Spinal cord (tissue), 10 donors: ENCODE data around the gene KRT33B. TPM values are rescaled to one million over a fixed set of nuclear protein-coding genes. Genes with fewer than 3 reads are reported as not detected.
"Not testable (repeated sequence)": the region's sequence is repeated elsewhere in the genome, so short reads cannot be mapped to it uniquely, and the experiment has no call there.

Experiments used
- DNase-seq, 6 donors: peaks; one replicate each; pipeline versions ENCODE4 v3.0.0 to v3.0.0-alpha.2; 2013 to 2015; ENCODE audit warnings: low spot score in 6 of 6, low read depth in 4 of 6
- H3K27ac ChIP-seq: one replicate; pipeline ENCODE4 v1.5.1; 2013; ENCODE audit warnings: low read depth, low read length, control low read depth
- H3K27me3 ChIP-seq: one replicate; pipeline ENCODE4 v1.6.1; 2013; ENCODE audit warnings: low read length; ENCODE audit not compliant: control insufficient read depth, insufficient read depth
- H3K36me3 ChIP-seq: one replicate; pipeline ENCODE4 v1.6.1; 2013; ENCODE audit warnings: low read length; ENCODE audit not compliant: control insufficient read depth, insufficient read depth
- H3K4me1 ChIP-seq: one replicate; pipeline ENCODE4 v1.6.1; 2013; ENCODE audit warnings: low read length; ENCODE audit not compliant: control insufficient read depth, insufficient read depth
- H3K4me3 ChIP-seq: one replicate; pipeline ENCODE4 v1.5.1; 2013; ENCODE audit warnings: low read depth, low read length, control low read depth
- H3K9me3 ChIP-seq: one replicate; pipeline ENCODE4 v1.6.1; 2013; ENCODE audit warnings: low read length; ENCODE audit not compliant: control insufficient read depth, insufficient read depth
- WGBS: methylation state at CpG from one replicate; pipeline ENCODE4 v1.1.5; 2013; ENCODE audit warnings: missing lambda C conversion rate; ENCODE audit not compliant: insufficient coverage; 5-methylcytosine and 5-hydroxymethylcytosine counted together
- polyA plus RNA-seq, 2 donors: library from polyadenylated mRNA; unstranded; fragments of 120-200 nt; gene quantifications; one replicate each; pipeline ENCODE4 v1.2.1, GENCODE V29; 2013; ENCODE audit not compliant: insufficient read length in 2 of 2
- total RNA-seq, 2 donors: library from RNA; depleted of rRNA in 1 of 2; stranded (reverse); fragments of 120-200 nt in 1 of 2; fragments of >200 nt in 1 of 2; gene quantifications; one replicate each; pipeline versions ENCODE4 v1.2.3 to v1.2.4, GENCODE V29; 2013 to 2014
- donor health status: healthy.

KRT33B gene
- total and polyA plus RNA-seq, 4 donors = 0.20 to 0.44 TPM; not detected in 2

DNA sequence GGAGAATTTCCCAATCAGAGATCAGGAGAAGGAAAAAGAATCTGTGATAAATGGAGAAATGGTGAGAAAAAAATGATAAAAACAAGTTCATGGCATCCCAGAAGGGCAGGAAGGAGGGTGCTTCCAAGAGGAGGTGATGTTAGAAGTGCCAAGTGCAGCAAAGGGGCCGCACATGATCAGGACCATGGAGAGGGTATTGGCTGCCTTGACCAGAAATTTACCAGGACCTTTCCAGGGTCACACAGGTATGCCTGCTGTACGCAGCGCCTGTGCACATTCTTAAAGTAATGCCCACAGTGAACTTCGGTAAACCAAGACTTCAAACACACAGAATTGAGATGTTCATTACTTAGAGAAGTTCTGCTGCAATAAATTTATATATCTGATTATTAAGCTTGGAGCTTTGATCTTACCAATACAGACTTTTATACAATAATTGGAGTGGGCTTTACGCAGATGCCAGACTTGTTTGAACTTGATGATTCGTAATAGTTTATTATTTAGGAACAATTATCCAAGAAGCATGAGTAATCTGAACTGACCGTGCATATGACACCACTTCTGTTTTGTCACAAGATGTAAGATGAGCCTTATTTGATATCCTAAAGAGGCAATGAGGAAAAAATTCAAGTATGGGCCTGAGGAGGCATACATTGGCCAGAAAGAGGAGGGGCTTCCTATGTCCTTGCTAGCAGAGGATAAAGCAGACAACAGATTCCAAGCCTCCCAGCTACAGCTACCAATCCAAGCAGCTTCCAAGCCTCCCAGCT lies 16.8 kb downstream of the KRT33B start:
- WGBS = 100% methylated on average over 1 of the region's 7 CpGs
- no peaks in the 10 kb centered on the region for H3K36me3 ChIP-seq
- H3K4me1 ChIP-seq = peaks cover 6% of the 10 kb centered on the region

DNA sequence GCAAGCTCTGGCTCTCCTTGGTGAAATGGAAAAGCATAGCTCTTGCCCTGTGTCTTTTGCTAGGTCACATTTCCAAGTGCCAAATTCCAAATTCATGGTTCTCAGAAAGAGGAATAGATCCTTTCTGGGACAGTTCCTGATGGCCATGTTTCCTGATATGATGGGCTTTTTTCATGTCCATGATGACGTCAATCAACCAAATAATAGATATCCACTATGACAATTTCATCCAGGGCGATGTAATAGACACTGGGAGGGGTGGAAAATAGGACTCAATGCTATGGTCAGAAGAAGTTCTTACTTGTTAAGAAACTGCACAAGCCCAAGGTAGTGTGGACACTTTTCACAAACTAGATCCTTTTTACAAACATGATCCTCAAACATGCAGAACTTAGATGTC lies 18.4 kb downstream of the KRT33B start:
- no peak overlapping the region for H3K27ac ChIP-seq
- H3K9me3 ChIP-seq = no peaks in the 10 kb centered on the region
- no peak for DNase-seq
- no CpG with 5 or more reads among the region's 2 CpGs for WGBS
- no peaks in the 10 kb centered on the region for H3K27me3 ChIP-seq
- H3K4me1 ChIP-seq = peaks cover 6% of the 10 kb centered on the region
- no peak overlapping the region for H3K4me3 ChIP-seq
- no peaks in the 10 kb centered on the region for H3K36me3 ChIP-seq

More for the DNA sequence above, 16.8 kb downstream of the KRT33B start:
- Histone ChIP-seq H3K9me3 (no peaks in the 10 kb centered on the region), H3K27ac (no peak overlapping the region), H3K27me3 (no peaks in the 10 kb centered on the region), H3K4me3 (no peak overlapping the region)
- no peak for DNase-seq

DNA sequence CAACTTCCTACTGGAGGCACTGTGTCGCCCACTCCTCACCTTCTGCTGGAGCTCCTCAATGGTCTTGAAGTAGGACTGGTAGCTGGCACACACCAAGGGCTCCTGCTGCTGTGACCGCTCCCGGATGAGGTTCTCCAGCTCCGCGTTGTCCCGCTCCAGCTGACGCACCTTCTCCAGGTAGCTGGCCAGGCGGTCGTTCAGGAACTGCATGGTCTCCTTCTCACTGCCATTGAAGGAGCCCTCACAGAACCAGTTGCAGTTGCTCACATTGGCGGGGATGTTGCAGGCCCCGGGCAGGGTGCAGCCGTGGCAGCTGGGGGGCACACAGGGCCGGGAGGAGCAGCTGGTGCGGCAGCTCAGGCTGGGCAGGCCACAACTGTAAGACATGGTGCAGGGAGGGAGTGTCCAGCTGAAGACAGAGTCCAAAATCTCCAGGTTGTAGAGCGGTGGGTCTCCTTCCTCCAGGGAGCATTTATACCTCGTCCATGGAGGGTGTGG lies 19.2 kb downstream of the KRT33B start, which contains the start of gene KRT33A:
TSS of gene KRT33A (minus strand) at position 448 of the 498 bp plus-strand sequence. CDS start at position 387, 61 bp downstream.
- H3K9me3 ChIP-seq, H3K4me1 ChIP-seq, H3K4me3 ChIP-seq, DNase-seq, H3K27ac ChIP-seq, H3K36me3 ChIP-seq, H3K27me3 ChIP-seq: not testable (repeated sequence)
- 89% methylated on average over 11 of the region's 16 CpGs for WGBS

- DNase-seq = peak in 3 of 6 donors; percentile 7 to 63 (median 30)
- 73% methylated on average over 7 of the region's 7 CpGs for WGBS
- H3K27ac ChIP-seq = no peak overlapping the region
- H3K9me3 ChIP-seq = peaks cover 2% of the 10 kb centered on the region
- H3K27me3 ChIP-seq = no peaks in the 10 kb centered on the region
- H3K4me1 ChIP-seq = peaks cover 6% of the 10 kb centered on the region
- H3K36me3 ChIP-seq = no peaks in the 10 kb centered on the region
- H3K4me3 ChIP-seq = no peak overlapping the region
Observed at GRCh38 chr17:41347869-41348760, 21.5 kb downstream of the KRT33B start.

DNA sequence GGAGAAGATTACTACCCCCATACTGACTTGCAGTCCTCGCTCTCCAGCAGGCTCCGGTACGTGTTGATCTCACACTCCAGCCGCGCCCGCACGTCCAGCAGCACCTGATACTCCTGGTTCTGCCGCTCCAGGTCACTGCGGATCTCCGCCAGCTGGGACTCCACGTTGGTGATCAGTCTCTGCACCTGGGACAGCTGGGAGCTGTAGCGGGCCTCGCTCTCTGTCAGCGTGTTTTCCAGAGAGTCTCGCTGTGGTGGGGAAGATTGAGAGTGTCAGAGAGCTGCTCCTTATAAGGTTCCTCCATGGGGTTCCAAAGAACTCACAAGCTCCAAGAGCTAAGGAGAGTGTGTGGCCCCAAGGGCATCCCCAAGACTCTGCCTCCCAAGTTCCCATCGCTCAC lies 23.2 kb downstream of the KRT33B start:
- not testable (repeated sequence) for H3K4me3 ChIP-seq, DNase-seq, H3K27ac ChIP-seq, H3K27me3 ChIP-seq, H3K9me3 ChIP-seq, H3K4me1 ChIP-seq, H3K36me3 ChIP-seq
- 95% methylated on average over 14 of the region's 16 CpGs for WGBS

DNA sequence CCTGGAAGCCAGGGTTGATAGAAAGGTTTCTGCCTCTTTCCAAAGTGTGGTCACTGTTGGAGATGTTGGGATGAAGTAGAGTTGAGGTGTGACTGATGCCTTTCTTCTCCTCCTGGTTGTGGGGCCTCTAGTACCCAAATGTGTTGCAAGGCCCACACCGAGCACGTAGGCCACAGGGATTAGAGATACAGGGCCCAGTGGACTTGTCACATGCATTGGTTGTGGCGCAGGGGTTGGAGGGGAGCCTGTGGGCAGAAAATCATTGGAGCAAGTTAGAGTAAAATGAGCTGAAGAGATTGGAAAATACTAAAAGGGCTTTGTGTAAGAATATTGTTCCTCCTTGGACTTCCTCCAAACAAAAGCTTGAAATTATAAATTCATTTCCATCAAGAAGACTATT lies 23.6 kb downstream of the KRT33B start:
- Histone ChIP-seq H3K9me3 (peaks cover 2% of the 10 kb centered on the region), H3K4me3 (no peak overlapping the region), H3K27me3 (no peaks in the 10 kb centered on the region), H3K27ac (peak overlapping the region; percentile 16), H3K36me3 (no peaks in the 10 kb centered on the region), H3K4me1 (peaks cover 6% of the 10 kb centered on the region)
- DNase-seq = no peak
- 96% methylated on average over 3 of the region's 3 CpGs for WGBS

- Histone ChIP-seq H3K4me1 (peaks cover 2% of the 10 kb centered on the region), H3K27ac (no peak overlapping the region), H3K4me3 (no peak overlapping the region), H3K27me3 (no peaks in the 10 kb centered on the region), H3K9me3 (peaks cover 2% of the 10 kb centered on the region), H3K36me3 (no peaks in the 10 kb centered on the region)
- 71% methylated on average over 3 of the region's 3 CpGs for WGBS
- DNase-seq = no peak
Observed at GRCh38 chr17:41343029-41343428, 26.6 kb downstream of the KRT33B start.

- WGBS = 76% methylated on average over 6 of the region's 7 CpGs
Observed at GRCh38 chr17:41340934-41341861, 28.4 kb downstream of the KRT33B start.

DNA sequence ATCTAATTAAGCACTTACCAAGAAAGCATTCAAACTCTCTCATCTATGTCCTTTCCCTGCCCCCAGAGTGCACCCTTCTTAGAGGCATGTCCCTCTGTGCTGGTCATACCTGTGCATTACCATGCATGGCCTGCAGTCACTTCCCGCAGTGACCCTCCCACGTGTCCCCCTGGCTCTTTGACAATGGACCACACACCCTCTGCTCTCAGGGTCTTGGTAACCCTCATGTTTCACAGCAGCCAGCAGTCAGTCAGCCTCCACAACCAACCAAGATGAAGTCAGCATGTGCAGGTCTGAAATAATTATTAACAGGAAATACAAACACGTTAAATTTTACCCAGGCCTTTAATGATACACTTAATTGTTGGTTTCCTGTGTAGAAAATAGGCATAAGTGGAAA lies 29.1 kb downstream of the KRT33B start:
- no peak overlapping the region for H3K4me3 ChIP-seq
- no peak for DNase-seq
- WGBS = 49% methylated on average over 2 of the region's 3 CpGs

More at GRCh38 chr17:41340934-41341861, 28.4 kb downstream of the KRT33B start:
- Histone ChIP-seq H3K9me3 (peaks cover 2% of the 10 kb centered on the region), H3K27me3 (no peaks in the 10 kb centered on the region), H3K27ac (no peak overlapping the region), H3K4me3 (no peak overlapping the region), H3K4me1 (no peaks in the 10 kb centered on the region), H3K36me3 (no peaks in the 10 kb centered on the region)
- DNase-seq = no peak

More for the DNA sequence above, 29.1 kb downstream of the KRT33B start:
- Histone ChIP-seq H3K4me1 (no peaks in the 10 kb centered on the region), H3K27ac (no peak overlapping the region), H3K36me3 (no peaks in the 10 kb centered on the region), H3K9me3 (peaks cover 2% of the 10 kb centered on the region), H3K27me3 (no peaks in the 10 kb centered on the region)
